Mononuclear cell (primary cell): ENCODE data around the gene TMEM263. TPM values are rescaled to one million over a fixed set of nuclear protein-coding genes. Genes with fewer than 3 reads are reported as not detected.

ENCODE experiments used
- H3K27me3 ChIP-seq: 2 replicates; pipeline ENCODE4 v1.6.0; 2011; ENCODE audit warnings: low read length, control low read depth; ENCODE audit not compliant: insufficient read depth
- H3K4me1 ChIP-seq: 2 replicates; pipeline ENCODE4 v1.5.1; 2011; ENCODE audit warnings: mild to moderate bottlenecking, low read length, control low read depth; ENCODE audit not compliant: insufficient read depth
- H3K4me3 ChIP-seq: 2 replicates; pipeline ENCODE4 v1.5.1; 2011; ENCODE audit warnings: mild to moderate bottlenecking, low read length, moderate library complexity
- H3K9me3 ChIP-seq: 2 replicates; pipeline ENCODE4 v1.5.1; 2011; ENCODE audit warnings: low read depth, mild to moderate bottlenecking, control low read depth, low read length
- total RNA-seq: library from RNA; depleted of rRNA; stranded (reverse); fragments of >200 nt; gene quantifications from one replicate; pipeline ENCODE4 v1.2.3, GENCODE V29; 2012

TMEM263 gene
- total RNA-seq, 1 donor, result 20.3 TPM

DNA sequence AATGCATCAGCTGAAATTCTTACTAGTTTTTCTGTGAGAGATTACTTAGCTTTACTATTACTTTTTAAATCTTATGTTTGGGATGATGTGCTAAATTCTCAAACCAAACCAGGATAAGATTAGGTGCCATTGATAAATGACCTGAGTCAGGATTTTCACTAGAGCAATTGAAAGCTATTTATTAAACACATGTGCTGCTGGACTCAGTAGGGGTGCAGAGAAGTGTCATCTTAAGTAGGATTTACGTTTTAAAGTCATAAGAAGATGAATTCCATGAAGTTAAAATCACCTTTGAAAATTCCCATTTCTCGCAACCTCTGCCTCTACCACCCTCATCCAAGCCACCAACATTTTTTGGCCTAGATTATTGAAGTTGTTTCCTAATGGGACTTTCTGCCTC is 8.8 kb downstream of the TMEM263 start:
- H3K27me3 ChIP-seq, result no peaks in the 10 kb centered on the region
- no peaks in the 10 kb centered on the region for H3K9me3 ChIP-seq
- no peaks in the 10 kb centered on the region for H3K4me1 ChIP-seq
- H3K4me3 ChIP-seq, result no peak overlapping the region

- H3K9me3 ChIP-seq, result no peaks in the 10 kb centered on the region
- H3K27me3 ChIP-seq, result no peaks in the 10 kb centered on the region
- H3K4me3 ChIP-seq, result no peak overlapping the region
- H3K4me1 ChIP-seq, result no peaks in the 10 kb centered on the region
Observed at GRCh38 chr12:106971065-106971464, 15.4 kb downstream of the TMEM263 start.

DNA sequence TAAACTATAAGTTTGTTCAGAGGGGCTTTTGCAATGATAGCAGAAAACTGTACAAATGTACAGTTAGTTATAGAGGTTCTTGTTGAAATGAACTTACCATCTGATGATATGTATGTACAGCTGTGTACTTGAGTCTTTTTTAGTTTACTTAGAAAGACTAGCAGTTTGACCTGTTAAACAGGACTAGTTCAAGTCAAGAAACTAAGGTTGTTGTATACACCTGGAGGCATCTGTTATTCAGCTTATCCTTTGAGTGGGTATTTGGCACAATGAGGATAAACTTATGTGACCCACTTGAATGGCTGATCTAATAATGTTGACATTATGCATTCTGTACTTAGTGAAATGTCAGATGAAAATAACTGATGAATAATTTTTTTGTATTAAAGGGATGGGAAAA is 17.8 kb downstream of the TMEM263 start:
- Histone ChIP-seq H3K4me1 (no peaks in the 10 kb centered on the region), H3K27me3 (no peaks in the 10 kb centered on the region), H3K9me3 (no peaks in the 10 kb centered on the region), H3K4me3 (no peak overlapping the region)

GRCh38 chr12:106974511-106974910 is 18.8 kb downstream of the TMEM263 start:
- Histone ChIP-seq H3K27me3 (no peaks in the 10 kb centered on the region), H3K4me3 (no peak overlapping the region), H3K4me1 (no peaks in the 10 kb centered on the region), H3K9me3 (no peaks in the 10 kb centered on the region)

- Histone ChIP-seq H3K27me3 (no peaks in the 10 kb centered on the region), H3K4me3 (no peak overlapping the region), H3K9me3 (no peaks in the 10 kb centered on the region), H3K4me1 (no peaks in the 10 kb centered on the region)
Observed at GRCh38 chr12:106975098-106975497, 19.4 kb downstream of the TMEM263 start.

GRCh38 chr12:106975993-106976658 is 20.4 kb downstream of the TMEM263 start:
- Histone ChIP-seq H3K4me1 (no peaks in the 10 kb centered on the region), H3K27me3 (no peaks in the 10 kb centered on the region), H3K9me3 (no peaks in the 10 kb centered on the region), H3K4me3 (no peak overlapping the region)

GRCh38 chr12:106976668-106977067 is 21.0 kb downstream of the TMEM263 start:
- H3K9me3 ChIP-seq, result no peaks in the 10 kb centered on the region
- H3K27me3 ChIP-seq, result no peaks in the 10 kb centered on the region
- H3K4me1 ChIP-seq, result no peaks in the 10 kb centered on the region
- no peak overlapping the region for H3K4me3 ChIP-seq

DNA sequence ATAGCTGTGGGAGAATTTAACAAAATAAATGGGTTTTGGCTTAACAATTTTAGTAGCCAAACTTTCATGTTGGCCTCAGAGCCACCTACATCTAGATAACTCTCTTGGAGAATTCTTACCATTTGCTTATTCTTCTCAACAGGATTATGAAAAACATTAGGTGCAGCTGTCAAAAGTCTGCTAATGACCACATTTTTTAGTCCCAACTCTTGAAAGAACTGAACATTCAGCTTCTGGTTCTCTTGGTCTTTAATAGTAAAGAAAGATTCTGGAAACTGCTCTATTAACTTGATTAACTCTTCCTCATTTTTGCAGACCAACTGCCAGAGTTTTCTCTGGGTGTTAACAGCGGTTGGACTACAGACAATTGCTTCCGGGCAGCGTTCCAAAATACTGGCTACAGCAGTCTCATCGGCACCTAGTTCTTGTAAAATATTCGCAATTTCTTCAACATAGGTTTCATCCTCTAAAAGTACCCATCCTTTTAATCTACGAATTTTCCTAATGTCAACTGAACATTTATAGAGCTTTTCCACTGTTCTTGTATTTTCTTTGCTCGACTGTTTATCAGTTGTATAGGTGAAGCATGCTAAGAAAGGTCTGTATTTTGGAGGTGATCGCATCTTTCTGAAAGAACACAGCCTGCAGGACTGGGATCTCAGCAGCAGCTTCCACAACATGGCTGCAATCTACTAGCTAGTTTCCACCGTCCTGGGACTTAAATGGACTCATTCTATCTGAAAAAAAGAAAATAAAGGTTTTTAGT is 22.5 kb downstream of the TMEM263 start:
- Histone ChIP-seq H3K4me3 (no peak overlapping the region), H3K9me3 (no peaks in the 10 kb centered on the region), H3K4me1 (no peaks in the 10 kb centered on the region), H3K27me3 (no peaks in the 10 kb centered on the region)

GRCh38 chr12:106980944-106981343 is 25.2 kb downstream of the TMEM263 start:
- no peaks in the 10 kb centered on the region for H3K9me3 ChIP-seq
- H3K4me1 ChIP-seq, result peaks cover 7% of the 10 kb centered on the region
- H3K27me3 ChIP-seq, result no peaks in the 10 kb centered on the region
- H3K4me3 ChIP-seq, result no peak overlapping the region

DNA sequence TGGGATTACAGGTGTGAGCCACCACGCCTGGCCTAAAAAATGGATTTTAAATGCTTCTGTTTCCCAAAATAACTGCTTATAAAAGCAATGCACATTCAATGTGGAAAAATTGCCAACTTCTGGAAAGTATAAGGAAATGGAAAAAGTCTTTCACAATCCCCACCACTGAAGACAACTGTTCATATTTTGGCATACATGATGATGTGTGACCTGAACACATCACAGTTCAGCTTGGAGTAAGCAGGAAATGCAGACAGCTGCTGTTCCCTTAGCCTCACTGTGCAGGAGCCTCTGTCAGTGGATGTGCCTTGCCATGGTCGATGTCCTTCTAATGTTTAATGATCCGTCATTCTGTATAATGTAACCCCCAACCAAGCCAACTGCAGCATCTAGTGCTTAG is 26.1 kb downstream of the TMEM263 start:
- H3K9me3 ChIP-seq, result no peaks in the 10 kb centered on the region
- H3K4me1 ChIP-seq, result peaks cover 14% of the 10 kb centered on the region
- H3K4me3 ChIP-seq, result no peak overlapping the region
- no peaks in the 10 kb centered on the region for H3K27me3 ChIP-seq

GRCh38 chr12:106982229-106982628 is 26.5 kb downstream of the TMEM263 start:
- Histone ChIP-seq H3K27me3 (no peaks in the 10 kb centered on the region), H3K4me1 (peaks cover 14% of the 10 kb centered on the region), H3K9me3 (no peaks in the 10 kb centered on the region), H3K4me3 (no peak overlapping the region)

GRCh38 chr12:106984588-106985137 is 29.0 kb downstream of the TMEM263 start:
- H3K4me3 ChIP-seq, result no peak overlapping the region
- H3K4me1 ChIP-seq, result peaks cover 19% of the 10 kb centered on the region
- H3K9me3 ChIP-seq, result no peaks in the 10 kb centered on the region
- H3K27me3 ChIP-seq, result no peaks in the 10 kb centered on the region

- H3K4me1 ChIP-seq, result peaks cover 19% of the 10 kb centered on the region
- no peaks in the 10 kb centered on the region for H3K9me3 ChIP-seq
- no peak overlapping the region for H3K4me3 ChIP-seq
- no peaks in the 10 kb centered on the region for H3K27me3 ChIP-seq
Observed at GRCh38 chr12:106985479-106985878, 29.8 kb downstream of the TMEM263 start.

- Histone ChIP-seq H3K9me3 (no peaks in the 10 kb centered on the region), H3K4me1 (peaks cover 19% of the 10 kb centered on the region), H3K4me3 (peak overlapping the region; percentile 70), H3K27me3 (no peaks in the 10 kb centered on the region)
Observed at GRCh38 chr12:106986135-106986534, 30.4 kb downstream of the TMEM263 start.

- Histone ChIP-seq H3K9me3 (no peaks in the 10 kb centered on the region), H3K27me3 (no peaks in the 10 kb centered on the region), H3K4me3 (peak within 1 kb of the TSS; percentile 70), H3K4me1 (peaks cover 19% of the 10 kb centered on the region)
Observed at GRCh38 chr12:106986625-106987389, 31.1 kb downstream of the TMEM263 start, which contains the start of gene MTERF2. Gene MTERF2, minus strand, starts transcription at chr12:106987146. Its CDS starts 8,432 bp downstream, at chr12:106978714.
